ENCODE measurements around the gene NEDD9.

NEDD9 gene

GRCh38 chr6:11151488-11151887, 81.0 kb downstream of the NEDD9 start:
- no peak for DNase-seq (ENCODE audit: low read depth, low spot score)
- TF ChIP-seq, protein P1, sequence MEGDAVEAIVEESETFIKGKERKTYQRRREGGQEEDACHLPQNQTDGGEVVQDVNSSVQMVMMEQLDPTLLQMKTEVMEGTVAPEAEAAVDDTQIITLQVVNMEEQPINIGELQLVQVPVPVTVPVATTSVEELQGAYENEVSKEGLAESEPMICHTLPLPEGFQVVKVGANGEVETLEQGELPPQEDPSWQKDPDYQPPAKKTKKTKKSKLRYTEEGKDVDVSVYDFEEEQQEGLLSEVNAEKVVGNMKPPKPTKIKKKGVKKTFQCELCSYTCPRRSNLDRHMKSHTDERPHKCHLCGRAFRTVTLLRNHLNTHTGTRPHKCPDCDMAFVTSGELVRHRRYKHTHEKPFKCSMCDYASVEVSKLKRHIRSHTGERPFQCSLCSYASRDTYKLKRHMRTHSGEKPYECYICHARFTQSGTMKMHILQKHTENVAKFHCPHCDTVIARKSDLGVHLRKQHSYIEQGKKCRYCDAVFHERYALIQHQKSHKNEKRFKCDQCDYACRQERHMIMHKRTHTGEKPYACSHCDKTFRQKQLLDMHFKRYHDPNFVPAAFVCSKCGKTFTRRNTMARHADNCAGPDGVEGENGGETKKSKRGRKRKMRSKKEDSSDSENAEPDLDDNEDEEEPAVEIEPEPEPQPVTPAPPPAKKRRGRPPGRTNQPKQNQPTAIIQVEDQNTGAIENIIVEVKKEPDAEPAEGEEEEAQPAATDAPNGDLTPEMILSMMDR (IDR thresholded peaks at IDR 0.05; ENCODE audit: low read depth, low read length), result no peak
- no peak overlapping the region for H3K4me3 ChIP-seq (ENCODE audit: low read depth, low read length)
- in situ Hi-C loops (cut with HindIII; ENCODE audit: low sequenced_read_pairs), result no loop called here

- DNase-seq (ENCODE audit: low read depth, low spot score), result no peak
- TF ChIP-seq, protein P1 (IDR thresholded peaks at IDR 0.05; ENCODE audit: low read depth, low read length), result no peak
- in situ Hi-C loops (cut with HindIII; ENCODE audit: low sequenced_read_pairs), result no loop called here
- H3K4me3 ChIP-seq (ENCODE audit: low read depth, low read length), result no peak overlapping the region
Observed at GRCh38 chr6:11149551-11149950, 82.9 kb downstream of the NEDD9 start.

GRCh38 chr6:11146117-11146826, 86.2 kb downstream of the NEDD9 start:
- H3K4me3 ChIP-seq (ENCODE audit: low read depth, low read length), result no peak overlapping the region
- no peak for DNase-seq (ENCODE audit: low read depth, low spot score)
- TF ChIP-seq, protein P1 (IDR thresholded peaks at IDR 0.05; ENCODE audit: low read depth, low read length), result no peak
- in situ Hi-C loops (cut with HindIII; ENCODE audit: low sequenced_read_pairs), result no loop called here

DNA sequence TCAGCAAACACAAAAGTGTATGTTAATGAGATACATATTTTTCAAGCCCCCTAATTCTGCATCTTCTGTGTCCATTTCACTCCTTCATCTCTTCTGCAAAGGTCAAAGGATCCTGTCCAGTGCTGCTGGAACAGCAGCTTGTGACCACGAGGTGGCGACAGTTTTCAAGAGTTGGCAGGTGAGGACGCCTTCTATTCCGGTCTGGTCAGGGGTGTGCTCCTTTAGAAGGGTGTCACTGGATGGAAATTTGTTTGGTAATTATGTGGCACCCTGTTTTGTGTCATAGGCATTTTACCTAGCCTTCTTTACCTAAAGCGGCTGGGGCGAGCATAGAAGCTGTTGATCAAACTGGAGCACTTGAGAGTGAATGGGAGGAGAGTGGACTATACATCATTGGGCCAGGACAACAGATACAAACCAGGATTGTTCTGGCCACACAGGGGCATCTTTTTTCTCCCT, 88.0 kb downstream of the NEDD9 start:
- peak; percentile 79 for DNase-seq (ENCODE audit: low read depth, low spot score)
- in situ Hi-C loops (cut with HindIII; ENCODE audit: low sequenced_read_pairs), result no loop called here
- TF ChIP-seq, protein P1 (IDR thresholded peaks at IDR 0.05; ENCODE audit: low read depth, low read length), result peak; percentile 94
- H3K4me3 ChIP-seq (ENCODE audit: low read depth, low read length), result no peak overlapping the region

DNA sequence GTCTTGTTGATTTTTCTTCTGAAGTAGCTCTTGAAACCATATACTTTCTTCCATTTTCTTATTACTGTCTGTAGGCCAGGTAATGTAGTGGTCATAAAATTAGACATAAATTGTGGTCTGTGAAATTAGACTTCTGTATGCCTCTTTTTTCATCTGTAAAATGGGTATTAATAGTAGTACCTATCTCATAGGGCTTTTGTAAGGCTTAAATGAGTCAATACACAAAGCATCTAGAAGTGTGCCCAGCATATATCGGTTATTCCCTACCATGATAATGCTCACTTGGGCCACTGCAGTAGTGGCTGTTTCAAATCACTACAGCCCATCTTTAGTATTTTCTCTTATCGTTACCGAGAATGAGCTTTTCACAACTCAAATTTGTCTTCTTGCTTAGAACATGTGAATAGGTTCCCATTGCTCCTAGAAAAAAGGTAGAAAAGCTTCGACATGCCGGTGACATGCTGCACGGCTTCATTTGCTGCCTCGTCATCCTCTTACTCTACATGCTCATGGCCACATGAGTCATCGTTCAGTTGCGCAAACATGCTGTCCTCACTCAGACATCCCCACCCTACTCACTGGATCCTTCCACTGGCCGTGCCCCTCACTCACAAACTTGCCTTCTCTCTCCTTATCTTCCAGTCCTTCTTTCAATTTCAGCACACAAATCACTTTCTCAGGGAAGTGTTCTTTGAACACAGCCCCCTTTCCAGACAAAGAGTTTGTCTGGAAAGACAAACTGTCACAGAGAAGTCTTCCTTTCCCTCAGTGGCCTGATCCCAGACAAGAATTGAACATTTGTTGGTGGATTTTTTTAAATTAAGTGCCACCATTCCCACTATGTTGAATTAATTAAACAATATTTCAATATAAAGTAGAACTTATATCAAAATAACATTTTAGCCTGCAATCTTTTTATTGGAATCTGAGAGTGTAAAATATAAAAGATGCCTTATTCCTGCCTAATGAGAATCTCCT, 88.8 kb downstream of the NEDD9 start:
- no peak overlapping the region for H3K4me3 ChIP-seq (ENCODE audit: low read depth, low read length)
- peak; percentile 88 for DNase-seq (ENCODE audit: low read depth, low spot score)
- in situ Hi-C loops (cut with HindIII; ENCODE audit: low sequenced_read_pairs), result no loop called here
- TF ChIP-seq, protein P1 (IDR thresholded peaks at IDR 0.05; ENCODE audit: low read depth, low read length), result no peak

DNA sequence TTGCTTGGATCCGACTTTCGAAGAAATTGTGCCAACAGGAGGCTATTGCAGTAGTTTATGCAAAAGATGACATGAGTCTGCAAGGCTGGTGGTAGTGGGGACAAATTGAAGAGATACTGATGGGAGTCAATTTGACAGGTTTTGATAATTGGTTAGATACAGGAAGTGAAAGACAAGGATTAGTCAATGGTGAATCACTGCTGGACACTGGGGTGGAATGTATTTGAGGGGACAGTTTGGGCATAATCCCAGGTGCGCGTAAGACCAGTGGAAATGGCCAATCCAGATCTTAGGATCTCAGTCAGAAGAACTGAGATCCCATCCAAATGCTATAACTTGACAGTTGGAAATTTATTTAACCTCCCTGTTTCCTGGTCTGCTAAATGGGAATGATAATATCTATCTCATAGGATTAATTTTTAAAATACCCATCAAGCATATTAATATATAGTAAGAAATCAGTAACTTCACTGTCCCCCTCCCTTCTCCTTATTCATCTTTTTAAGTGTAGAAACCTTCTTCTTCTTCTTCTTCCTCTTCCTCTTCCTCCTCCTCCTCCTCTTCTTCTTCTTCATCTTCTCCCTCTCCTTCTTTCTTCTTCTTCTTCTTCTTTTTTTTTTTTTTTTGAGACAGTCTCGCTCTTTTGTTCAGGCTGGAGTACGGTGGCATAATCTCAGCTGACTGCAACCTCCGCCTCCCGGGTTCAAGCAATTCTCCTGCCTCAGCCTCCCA, 90.0 kb downstream of the NEDD9 start:
- DNase-seq (ENCODE audit: low read depth, low spot score), result no peak
- in situ Hi-C loops (cut with HindIII; ENCODE audit: low sequenced_read_pairs), result no loop called here
- H3K4me3 ChIP-seq (ENCODE audit: low read depth, low read length), result no peak overlapping the region
- TF ChIP-seq, protein P1 (IDR thresholded peaks at IDR 0.05; ENCODE audit: low read depth, low read length), result no peak

All from astrocyte of the spinal cord (primary cell).